Left lung (tissue), 10 donors: ENCODE measurements around the gene KIF13A. TPM values are rescaled to one million over a fixed set of nuclear protein-coding genes. Genes with fewer than 3 reads are reported as not detected.

Experiments used
- ATAC-seq: fragments of 200-7000 bp; cut with Tn5 transposase; one replicate; pipeline ENCODE4 v1.9.1; 2020; ENCODE audit warnings: moderate library complexity
- DNase-seq, 4 donors: peaks; one replicate each; pipeline ENCODE4 v3.0.0-alpha.2; 2013 to 2020
- H3K27ac ChIP-seq, 2 donors: fragments of 200-600 bp; sonication (generic) in 1 of 2; one replicate each; pipeline versions ENCODE4 v1.5.0 to v1.8.0; 2020 to 2021
- H3K27me3 ChIP-seq, 2 donors: fragments of 200-600 bp; sonication (generic) in 1 of 2; one replicate each; pipeline versions ENCODE4 v1.5.0 to v1.8.0; 2020 to 2021
- H3K36me3 ChIP-seq, 2 donors: fragments of 200-600 bp; sonication (generic) in 1 of 2; one replicate each; pipeline versions ENCODE4 v1.5.0 to v1.8.0; 2020 to 2021
- H3K4me1 ChIP-seq, 2 donors: fragments of 200-600 bp; one replicate each; pipeline ENCODE4 v1.8.0; 2021
- H3K4me3 ChIP-seq, 2 donors: fragments of 200-600 bp; sonication (generic) in 1 of 2; one replicate each; pipeline versions ENCODE4 v1.5.0 to v1.8.0; 2020 to 2021; ENCODE audit warnings: mild to moderate bottlenecking in 1 of 2
- H3K9me3 ChIP-seq, 2 donors: fragments of 200-600 bp; sonication (generic) in 1 of 2; one replicate each; pipeline versions ENCODE4 v1.5.0 to v1.8.0; 2020 to 2021
- CTCF ChIP-seq, 2 donors: fragments of 200-600 bp; sonication (generic) in 1 of 2; IDR thresholded peaks; one replicate each; pipeline versions ENCODE4 v1.5.0 to v1.8.0; 2021; ENCODE audit warnings: antibody characterized with exemption in 2 of 2
- intact Hi-C, 2 donors: fragments of 100-400 bp; cut with DNase I; formaldehyde crosslinking; loops; one replicate each; pipeline versions ENCODE4 v1.11.2 to v1.14.2; 2022
- polyA plus RNA-seq, 6 donors: library from polyadenylated mRNA; unstranded; fragments of 120-200 nt; gene quantifications; one replicate each; pipeline ENCODE4 v1.2.1, GENCODE V29; 2013; ENCODE audit not compliant: insufficient read length in 6 of 6
- total RNA-seq, 2 donors: library from RNA; stranded (reverse); fragmentation: NEBNext Ultra II Directional; extraction: Animal tissue kit (Norgen Biotek cat#: 25700); gene quantifications; one replicate each; pipeline ENCODE4 v1.2.1, GENCODE V29; 2021
- donor health status: DM: no; HTN: yes; CAD: no.
- donor health status: DM: no; HTN: no; CAD: no.

The KIF13A gene
- total and polyA plus RNA-seq, 8 donors, result 42.1 to 50.1 (median 46.3) TPM

- peak; percentile 71 for ATAC-seq
- H3K27ac ChIP-seq, result peak overlapping the region; percentile 96
- peaks cover 9 to 48% of the 10 kb centered on the region in 2 donors for H3K4me1 ChIP-seq
- H3K27me3 ChIP-seq, result no peaks in the 10 kb centered on the region
- intact Hi-C loops, result no loop called here
- no peaks in the 10 kb centered on the region for H3K9me3 ChIP-seq
- peak overlapping the region; percentile 54 to 75 for H3K4me3 ChIP-seq
- DNase-seq, result peak; percentile 70 to 93 (median 73)
- no peaks in the 10 kb centered on the region for H3K36me3 ChIP-seq
- peak; percentile 16 to 17 for TF ChIP-seq CTCF (IDR thresholded peaks at IDR 0.05)
Observed at GRCh38 chr6:17987697-17988421, 424 bp upstream of the KIF13A start.

- intact Hi-C loops, result no loop called here
- H3K27me3 ChIP-seq, result no peaks in the 10 kb centered on the region
Observed at GRCh38 chr6:17986656-17987446, 584 bp downstream of the KIF13A start.

GRCh38 chr6:17985934-17986655 is 1.3 kb downstream of the KIF13A start:
- Histone ChIP-seq H3K9me3 (no peaks in the 10 kb centered on the region), H3K4me3 (peak overlapping the region; percentile 59 to 67), H3K27me3 (no peaks in the 10 kb centered on the region), H3K4me1 (peaks cover 9 to 52% of the 10 kb centered on the region in 2 donors), H3K36me3 (no peaks in the 10 kb centered on the region), H3K27ac (peak overlapping the region; percentile 88 to 93)
- ATAC-seq (no peak), DNase-seq (no peak)
- intact Hi-C loops, result no loop called here
- no peak for TF ChIP-seq CTCF (IDR thresholded peaks at IDR 0.05)

More at GRCh38 chr6:17986656-17987446, 584 bp downstream of the KIF13A start:
- ATAC-seq (peak; percentile 55), DNase-seq (peak; percentile 43 to 92 (median 72))
- H3K36me3 ChIP-seq, result no peaks in the 10 kb centered on the region
- no peak for TF ChIP-seq CTCF (IDR thresholded peaks at IDR 0.05)
- peaks cover 9 to 51% of the 10 kb centered on the region in 2 donors for H3K4me1 ChIP-seq
- H3K4me3 ChIP-seq, result peak overlapping the region; percentile 59 to 67
- H3K27ac ChIP-seq, result peak overlapping the region; percentile 88 to 93
- H3K9me3 ChIP-seq, result no peaks in the 10 kb centered on the region

GRCh38 chr6:17984812-17985670 is 2.4 kb downstream of the KIF13A start:
- Histone ChIP-seq H3K4me3 (peak overlapping the region; percentile 5 to 67), H3K36me3 (no peaks in the 10 kb centered on the region), H3K27me3 (no peaks in the 10 kb centered on the region), H3K9me3 (no peaks in the 10 kb centered on the region), H3K4me1 (peaks cover 9 to 52% of the 10 kb centered on the region in 2 donors), H3K27ac (peak overlapping the region in 1 of 2 donors; percentile 46)
- ATAC-seq, result no peak
- TF ChIP-seq CTCF (IDR thresholded peaks at IDR 0.05), result no peak
- intact Hi-C loops, result no loop called here
- no peak for DNase-seq
